BJ (cell line): ENCODE data around the gene NANS. TPM values are rescaled to one million over a fixed set of nuclear protein-coding genes. Genes with fewer than 3 reads are reported as not detected.
"Not testable (repeated sequence)": the region's sequence is repeated elsewhere in the genome, so short reads cannot be mapped to it uniquely, and the experiment has no call there.

Experiments used
- CTCF ChIA-PET: fragments of 350-600 bp; formaldehyde crosslinking; extraction: SDS; loops from one replicate; lab custom pipeline; 2021; ENCODE audit warnings: antibody characterized with exemption, inconsistent platforms; lab: Yijun Ruan, JAX
- POLR2A ChIA-PET: fragments of 300-600 bp; sonication (Branson Sonifier 250); formaldehyde crosslinking; extraction: SDS; loops from one replicate; lab custom pipeline; 2021; ENCODE audit warnings: antibody characterized with exemption; lab: Charles Lee
- DNase-seq: peaks from one replicate; pipeline ENCODE4 v3.0.0-alpha.2; 2011; ENCODE audit warnings: low read depth
- H3K27me3 ChIP-seq: 2 replicates; pipeline ENCODE4 v1.6.0; 2011; ENCODE audit warnings: low read length; ENCODE audit not compliant: control insufficient read depth, insufficient read depth
- H3K36me3 ChIP-seq: 2 replicates; pipeline ENCODE4 v1.5.1; 2011; ENCODE audit warnings: low read length; ENCODE audit not compliant: control insufficient read depth, insufficient read depth
- H3K4me3 ChIP-seq: 2 replicates; pipeline ENCODE4 v1.5.1; 2011; ENCODE audit warnings: low read depth, mild to moderate bottlenecking, control low read depth, low read length
- CTCF ChIP-seq: IDR thresholded peaks from 2 replicates; pipeline ENCODE4 v1.5.1; 2011; ENCODE audit warnings: low read depth, mild to moderate bottlenecking, control low read depth, inconsistent platforms, low read length, moderate library complexity; ENCODE audit not compliant: insufficient read depth
- polyA plus RNA-seq: library from polyadenylated mRNA; depleted of rRNA; stranded (reverse); fragments of >200 nt; gene quantifications from 2 replicates; pipeline ENCODE4 v1.2.3, GENCODE V29; 2011

Gene NANS
- polyA plus RNA-seq, 1 experiment = 142 TPM

- POLR2A ChIA-PET = no interaction called here
- Histone ChIP-seq H3K36me3 (peaks cover 13% of the 10 kb centered on the region), H3K4me3 (no peak overlapping the region), H3K27me3 (no peaks in the 10 kb centered on the region)
- DNase-seq = no peak
- no peak for TF ChIP-seq CTCF
- CTCF ChIA-PET = interaction anchor here (1.1 kb wide), 1 partner anchor 16 kb away, joined by 5 read pairs; no protein-coding TSS in a partner anchor
These were observed 38.2 kb upstream of the NANS start for GRCh38 chr9:98018347-98018746.

- peaks cover 8% of the 10 kb centered on the region; the same call in 1 of the 2 replicates for H3K36me3 ChIP-seq
- TF ChIP-seq CTCF = no peak
- H3K27me3 ChIP-seq = no peaks in the 10 kb centered on the region
- ChIA-PET POLR2A (no interaction called here), CTCF (interaction anchor here (1.1 kb wide), 1 partner anchor 15 kb away, joined by 5 read pairs; no protein-coding TSS in a partner anchor)
- DNase-seq = no peak
- H3K4me3 ChIP-seq = no peak overlapping the region
These were observed 37.4 kb upstream of the NANS start for GRCh38 chr9:98019098-98019497.

GRCh38 chr9:98019869-98020268 lies 36.7 kb upstream of the NANS start:
- DNase-seq, H3K27me3 ChIP-seq, H3K36me3 ChIP-seq, POLR2A ChIA-PET, H3K4me3 ChIP-seq: not testable (repeated sequence)
- CTCF ChIA-PET = interaction anchor here (0.9 kb wide), 1 partner anchor 93 kb away, joined by 3 read pairs; no protein-coding TSS in a partner anchor

GRCh38 chr9:98020476-98021145 lies 35.9 kb upstream of the NANS start:
- H3K27me3 ChIP-seq = no peaks in the 10 kb centered on the region
- POLR2A ChIA-PET = no interaction called here
- peaks cover 5% of the 10 kb centered on the region; the same call in 1 of the 2 replicates for H3K36me3 ChIP-seq
- H3K4me3 ChIP-seq = no peak overlapping the region
- no peak for DNase-seq
- CTCF ChIA-PET = interaction anchor here (0.6 to 1.1 kb wide), 4 partner anchors 12 to 92 kb away, joined by 3 to 6 read pairs (median 3); partner anchors contain the start of gene ANP32B
- TF ChIP-seq CTCF = no peak

- no peak for TF ChIP-seq CTCF
- ChIA-PET CTCF (interaction anchor here (0.7 to 1.1 kb wide), 2 partner anchors 11 to 38 kb away, joined by 3 to 6 read pairs; partner anchors contain the start of gene ANP32B), POLR2A (no interaction called here)
- no peak overlapping the region for H3K4me3 ChIP-seq
- peaks cover 4% of the 10 kb centered on the region; the same call in 1 of the 2 replicates for H3K36me3 ChIP-seq
- H3K27me3 ChIP-seq = no peaks in the 10 kb centered on the region
- no peak for DNase-seq
These were observed 35.1 kb upstream of the NANS start for GRCh38 chr9:98021306-98022040.
